Gastrocnemius medialis (tissue), 4 donors: ENCODE data around the gene SQSTM1.

Source experiments
- POLR2A ChIP-seq, 2 donors: fragments of 450-650 bp; IDR thresholded peaks; one replicate each; pipeline ENCODE4 v1.6.1; 2017; ENCODE audit warnings: antibody characterized with exemption in 2 of 2, mild to moderate bottlenecking in 2 of 2, moderate library complexity in 2 of 2
- TF ChIP-seq, protein P1 (sequence below), 5 experiments: fragments of 450-650 bp in 3 of 5; fragments of 200-600 bp in 2 of 5; sonication (generic) in 2 of 5; IDR thresholded peaks in 4 of 5; conservative IDR thresholded peaks in 1 of 5; 1 replicate in 4 of 5; 2 replicates in 1 of 5; pipeline ENCODE4 v1.5.1; 2016 to 2019; ENCODE audit warnings: antibody characterized with exemption in 5 of 5, mild to moderate bottlenecking in 3 of 5, moderate library complexity in 3 of 5

- TF ChIP-seq, protein P1, sequence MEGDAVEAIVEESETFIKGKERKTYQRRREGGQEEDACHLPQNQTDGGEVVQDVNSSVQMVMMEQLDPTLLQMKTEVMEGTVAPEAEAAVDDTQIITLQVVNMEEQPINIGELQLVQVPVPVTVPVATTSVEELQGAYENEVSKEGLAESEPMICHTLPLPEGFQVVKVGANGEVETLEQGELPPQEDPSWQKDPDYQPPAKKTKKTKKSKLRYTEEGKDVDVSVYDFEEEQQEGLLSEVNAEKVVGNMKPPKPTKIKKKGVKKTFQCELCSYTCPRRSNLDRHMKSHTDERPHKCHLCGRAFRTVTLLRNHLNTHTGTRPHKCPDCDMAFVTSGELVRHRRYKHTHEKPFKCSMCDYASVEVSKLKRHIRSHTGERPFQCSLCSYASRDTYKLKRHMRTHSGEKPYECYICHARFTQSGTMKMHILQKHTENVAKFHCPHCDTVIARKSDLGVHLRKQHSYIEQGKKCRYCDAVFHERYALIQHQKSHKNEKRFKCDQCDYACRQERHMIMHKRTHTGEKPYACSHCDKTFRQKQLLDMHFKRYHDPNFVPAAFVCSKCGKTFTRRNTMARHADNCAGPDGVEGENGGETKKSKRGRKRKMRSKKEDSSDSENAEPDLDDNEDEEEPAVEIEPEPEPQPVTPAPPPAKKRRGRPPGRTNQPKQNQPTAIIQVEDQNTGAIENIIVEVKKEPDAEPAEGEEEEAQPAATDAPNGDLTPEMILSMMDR (IDR thresholded peaks at IDR 0.05 in 4 of 5, conservative IDR thresholded peaks at IDR 0.05 in 1 of 5), result no peak
- no peak for TF ChIP-seq POLR2A (IDR thresholded peaks at IDR 0.05)
Measured at GRCh38 chr5:179872828-179873575, 52.3 kb downstream of the SQSTM1 start.
